ENCODE data around the gene IFITM10.

GRCh38 chr11:1741741-1742140 is 8.7 kb downstream of the IFITM10 start:
- no peak for TF ChIP-seq POLR2A (IDR thresholded peaks at IDR 0.05)
- TF ChIP-seq, protein P1, sequence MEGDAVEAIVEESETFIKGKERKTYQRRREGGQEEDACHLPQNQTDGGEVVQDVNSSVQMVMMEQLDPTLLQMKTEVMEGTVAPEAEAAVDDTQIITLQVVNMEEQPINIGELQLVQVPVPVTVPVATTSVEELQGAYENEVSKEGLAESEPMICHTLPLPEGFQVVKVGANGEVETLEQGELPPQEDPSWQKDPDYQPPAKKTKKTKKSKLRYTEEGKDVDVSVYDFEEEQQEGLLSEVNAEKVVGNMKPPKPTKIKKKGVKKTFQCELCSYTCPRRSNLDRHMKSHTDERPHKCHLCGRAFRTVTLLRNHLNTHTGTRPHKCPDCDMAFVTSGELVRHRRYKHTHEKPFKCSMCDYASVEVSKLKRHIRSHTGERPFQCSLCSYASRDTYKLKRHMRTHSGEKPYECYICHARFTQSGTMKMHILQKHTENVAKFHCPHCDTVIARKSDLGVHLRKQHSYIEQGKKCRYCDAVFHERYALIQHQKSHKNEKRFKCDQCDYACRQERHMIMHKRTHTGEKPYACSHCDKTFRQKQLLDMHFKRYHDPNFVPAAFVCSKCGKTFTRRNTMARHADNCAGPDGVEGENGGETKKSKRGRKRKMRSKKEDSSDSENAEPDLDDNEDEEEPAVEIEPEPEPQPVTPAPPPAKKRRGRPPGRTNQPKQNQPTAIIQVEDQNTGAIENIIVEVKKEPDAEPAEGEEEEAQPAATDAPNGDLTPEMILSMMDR (IDR thresholded peaks at IDR 0.05), result no peak

All from heart left ventricle (tissue), 13 donors.